Ureter (tissue), 1 donor: Measurements from ENCODE around the gene TRAPPC8. TPM values are rescaled to one million over a fixed set of nuclear protein-coding genes. Genes with fewer than 3 reads are reported as not detected.
"Not testable (repeated sequence)": the region's sequence is repeated elsewhere in the genome, so short reads cannot be mapped to it uniquely, and the experiment has no call there.

Experiments
- DNase-seq: peaks from one replicate; pipeline ENCODE4 v3.0.0-alpha.2; 2020; ENCODE audit warnings: low spot score
- total RNA-seq: library from RNA; stranded (reverse); gene quantifications from one replicate; pipeline ENCODE4 v1.2.4, GENCODE V29; 2023
- donor health status: DM: yes; HTN: yes; CAD: no.

Gene TRAPPC8, protein sequence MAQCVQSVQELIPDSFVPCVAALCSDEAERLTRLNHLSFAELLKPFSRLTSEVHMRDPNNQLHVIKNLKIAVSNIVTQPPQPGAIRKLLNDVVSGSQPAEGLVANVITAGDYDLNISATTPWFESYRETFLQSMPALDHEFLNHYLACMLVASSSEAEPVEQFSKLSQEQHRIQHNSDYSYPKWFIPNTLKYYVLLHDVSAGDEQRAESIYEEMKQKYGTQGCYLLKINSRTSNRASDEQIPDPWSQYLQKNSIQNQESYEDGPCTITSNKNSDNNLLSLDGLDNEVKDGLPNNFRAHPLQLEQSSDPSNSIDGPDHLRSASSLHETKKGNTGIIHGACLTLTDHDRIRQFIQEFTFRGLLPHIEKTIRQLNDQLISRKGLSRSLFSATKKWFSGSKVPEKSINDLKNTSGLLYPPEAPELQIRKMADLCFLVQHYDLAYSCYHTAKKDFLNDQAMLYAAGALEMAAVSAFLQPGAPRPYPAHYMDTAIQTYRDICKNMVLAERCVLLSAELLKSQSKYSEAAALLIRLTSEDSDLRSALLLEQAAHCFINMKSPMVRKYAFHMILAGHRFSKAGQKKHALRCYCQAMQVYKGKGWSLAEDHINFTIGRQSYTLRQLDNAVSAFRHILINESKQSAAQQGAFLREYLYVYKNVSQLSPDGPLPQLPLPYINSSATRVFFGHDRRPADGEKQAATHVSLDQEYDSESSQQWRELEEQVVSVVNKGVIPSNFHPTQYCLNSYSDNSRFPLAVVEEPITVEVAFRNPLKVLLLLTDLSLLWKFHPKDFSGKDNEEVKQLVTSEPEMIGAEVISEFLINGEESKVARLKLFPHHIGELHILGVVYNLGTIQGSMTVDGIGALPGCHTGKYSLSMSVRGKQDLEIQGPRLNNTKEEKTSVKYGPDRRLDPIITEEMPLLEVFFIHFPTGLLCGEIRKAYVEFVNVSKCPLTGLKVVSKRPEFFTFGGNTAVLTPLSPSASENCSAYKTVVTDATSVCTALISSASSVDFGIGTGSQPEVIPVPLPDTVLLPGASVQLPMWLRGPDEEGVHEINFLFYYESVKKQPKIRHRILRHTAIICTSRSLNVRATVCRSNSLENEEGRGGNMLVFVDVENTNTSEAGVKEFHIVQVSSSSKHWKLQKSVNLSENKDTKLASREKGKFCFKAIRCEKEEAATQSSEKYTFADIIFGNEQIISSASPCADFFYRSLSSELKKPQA (N-terminal part only)
- total RNA-seq, result 75.5 TPM

DNA sequence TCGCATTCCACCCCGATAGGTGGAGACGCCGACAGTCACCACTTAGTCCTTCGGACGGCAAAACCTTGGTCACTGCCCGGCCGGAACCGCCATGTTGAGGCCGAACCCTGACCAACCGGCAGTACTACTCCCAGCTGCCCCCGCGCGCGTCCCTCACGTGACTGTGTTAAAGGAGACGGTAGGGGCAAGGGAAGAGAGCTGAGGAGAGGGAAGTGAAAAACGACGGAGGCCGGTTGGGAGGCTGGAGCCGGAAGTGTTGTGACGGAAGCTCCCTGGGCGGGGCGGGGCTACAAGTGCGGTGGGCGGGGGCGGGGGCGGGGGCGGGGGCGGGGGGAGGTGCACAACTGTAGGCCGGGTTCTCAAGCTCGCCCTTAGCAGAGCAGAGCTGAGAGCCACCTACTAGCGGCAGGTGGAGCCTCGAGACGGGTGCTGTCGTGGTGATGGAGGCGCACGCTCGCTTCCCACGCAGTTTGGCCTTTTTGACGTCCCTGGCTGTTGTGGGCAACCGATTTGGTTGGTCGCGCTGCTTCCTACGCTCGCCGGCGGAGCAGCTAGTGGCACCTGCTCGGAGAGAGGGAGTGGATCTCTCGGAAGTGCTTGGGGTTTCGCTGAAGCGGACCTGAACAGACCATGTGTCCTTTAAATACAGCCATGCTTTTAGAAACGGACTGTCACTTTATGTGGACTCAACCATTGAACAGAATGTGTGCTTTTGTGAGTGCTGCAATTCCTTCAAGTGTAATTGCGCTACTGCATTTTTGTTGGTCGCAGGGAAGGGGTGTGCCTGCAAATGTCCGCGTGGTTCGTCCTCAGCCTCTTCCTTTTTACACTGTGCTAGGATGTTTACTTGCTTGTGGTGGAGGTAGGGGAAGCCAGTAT is at the start of gene TRAPPC8:
TSS of gene TRAPPC8 (minus strand) at position 130 of the 879 bp plus-strand sequence. CDS start 364 bp downstream, outside the sequence.
- DNase-seq, result peak; percentile 99

DNA sequence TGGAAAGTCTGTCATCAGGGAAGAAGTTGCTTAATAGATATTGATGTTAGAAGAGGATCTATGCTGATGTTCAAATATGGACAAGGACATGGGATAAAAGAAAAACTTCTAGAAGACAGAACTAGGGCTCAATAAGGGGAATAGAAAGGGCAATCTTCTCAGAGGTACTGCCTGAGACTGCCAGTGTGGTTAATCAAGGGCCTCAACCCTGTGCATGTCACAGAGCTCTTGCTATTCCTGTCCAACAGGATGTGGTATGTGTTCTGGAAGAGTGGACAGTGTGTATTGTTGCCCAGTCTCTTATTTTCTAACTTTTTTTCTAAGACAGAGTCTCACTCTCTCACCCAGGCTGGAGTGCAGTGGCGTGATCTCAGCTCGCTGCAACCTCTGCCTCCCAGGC is 47.9 kb upstream of the TRAPPC8 start:
- DNase-seq, result no peak

DNA sequence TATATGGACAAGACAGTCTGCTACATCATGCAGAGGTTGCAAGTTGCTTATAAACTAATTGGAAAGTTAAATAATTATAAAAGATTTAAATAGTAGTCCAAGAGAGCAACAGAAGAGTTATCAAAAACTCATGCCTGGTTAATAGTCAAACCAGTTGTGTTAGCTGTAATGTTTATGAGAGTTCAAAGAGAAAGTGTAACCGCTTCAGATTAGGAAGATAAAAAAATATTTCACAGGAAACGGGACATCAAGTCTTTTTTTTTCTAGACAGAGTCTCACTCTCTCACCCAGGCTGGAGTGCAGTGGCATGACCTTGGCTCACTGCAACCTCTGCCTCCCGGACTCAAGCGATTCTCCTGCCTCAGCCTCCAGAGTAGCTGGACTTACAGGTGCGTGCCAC is 41.0 kb upstream of the TRAPPC8 start:
- no peak for DNase-seq

DNA sequence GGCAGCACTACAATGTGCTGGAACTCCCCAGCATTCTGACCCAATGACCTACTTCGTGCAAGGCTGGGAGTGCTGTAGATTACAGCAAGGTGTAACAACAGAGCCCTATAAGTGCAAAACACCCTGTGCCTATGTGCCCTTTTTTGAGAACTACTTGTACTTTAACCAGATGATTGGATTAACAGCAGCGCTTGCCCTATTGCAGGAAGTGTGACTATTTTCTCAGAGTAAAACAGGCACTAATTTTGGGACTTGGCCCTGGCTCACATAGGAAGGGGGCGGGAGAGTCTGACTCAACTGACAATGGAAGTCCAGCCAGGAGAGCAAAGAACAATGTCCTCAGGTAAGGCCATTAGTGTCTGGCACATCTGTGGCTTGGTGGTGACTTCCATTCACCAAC is 40.1 kb upstream of the TRAPPC8 start:
- no peak for DNase-seq

DNA sequence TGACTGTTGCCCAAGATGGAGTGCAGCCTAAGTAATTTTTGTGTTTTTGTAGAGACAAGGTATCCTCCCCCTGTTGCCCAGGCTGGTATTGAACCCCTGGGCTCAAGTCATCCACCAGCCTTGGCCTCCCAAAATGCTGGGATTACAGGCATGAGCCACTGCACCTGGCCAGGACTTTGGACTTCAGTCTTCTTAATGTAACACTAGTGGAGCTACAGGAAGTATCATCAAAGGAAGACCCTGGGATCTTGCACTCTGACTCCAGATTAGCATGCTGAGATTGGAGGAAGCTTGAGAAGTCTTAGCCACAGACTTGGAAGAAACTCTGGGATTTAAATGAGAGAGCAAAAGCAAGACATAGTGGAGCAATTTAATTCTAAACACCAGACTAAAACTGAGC is 37.9 kb upstream of the TRAPPC8 start:
- no peak for DNase-seq

DNA sequence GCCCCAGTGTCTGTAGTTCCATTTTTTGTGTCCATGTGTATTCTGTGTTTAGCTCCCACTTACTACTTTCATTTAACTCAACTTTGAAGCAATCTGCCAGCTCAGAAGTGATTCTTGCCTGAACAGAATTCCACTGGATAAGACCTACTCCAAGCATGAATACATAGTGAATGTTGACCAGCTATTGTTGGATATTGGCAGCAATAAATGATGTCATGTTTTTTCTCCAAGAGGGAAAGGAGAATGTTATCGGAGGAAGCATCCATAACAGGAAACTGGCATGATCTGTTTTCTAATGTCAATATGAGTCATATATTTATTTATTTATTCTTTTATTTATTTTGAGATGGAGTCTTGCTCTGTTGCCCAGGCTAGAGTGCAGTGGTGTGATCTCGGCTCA is 36.8 kb upstream of the TRAPPC8 start:
- no peak for DNase-seq

DNA sequence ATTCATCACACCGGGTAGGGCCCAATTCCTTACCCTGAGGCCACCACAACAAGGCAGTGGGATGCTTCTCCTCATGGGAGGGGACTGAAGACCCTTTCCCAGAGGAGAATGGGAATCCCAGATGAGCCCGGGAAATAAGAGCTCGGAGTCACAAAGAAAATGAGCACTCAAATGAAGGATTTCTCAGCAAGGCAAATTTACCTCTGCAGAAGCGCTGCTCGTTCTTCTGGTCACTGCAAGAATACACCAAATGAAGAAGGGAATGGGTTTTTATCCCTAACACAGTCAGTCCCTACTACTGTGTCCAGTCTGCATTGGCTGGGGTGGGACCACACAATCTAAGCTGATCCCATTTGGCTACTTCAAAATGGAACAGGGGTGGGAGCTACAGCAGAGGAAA is 35.7 kb upstream of the TRAPPC8 start:
- no peak for DNase-seq

DNA sequence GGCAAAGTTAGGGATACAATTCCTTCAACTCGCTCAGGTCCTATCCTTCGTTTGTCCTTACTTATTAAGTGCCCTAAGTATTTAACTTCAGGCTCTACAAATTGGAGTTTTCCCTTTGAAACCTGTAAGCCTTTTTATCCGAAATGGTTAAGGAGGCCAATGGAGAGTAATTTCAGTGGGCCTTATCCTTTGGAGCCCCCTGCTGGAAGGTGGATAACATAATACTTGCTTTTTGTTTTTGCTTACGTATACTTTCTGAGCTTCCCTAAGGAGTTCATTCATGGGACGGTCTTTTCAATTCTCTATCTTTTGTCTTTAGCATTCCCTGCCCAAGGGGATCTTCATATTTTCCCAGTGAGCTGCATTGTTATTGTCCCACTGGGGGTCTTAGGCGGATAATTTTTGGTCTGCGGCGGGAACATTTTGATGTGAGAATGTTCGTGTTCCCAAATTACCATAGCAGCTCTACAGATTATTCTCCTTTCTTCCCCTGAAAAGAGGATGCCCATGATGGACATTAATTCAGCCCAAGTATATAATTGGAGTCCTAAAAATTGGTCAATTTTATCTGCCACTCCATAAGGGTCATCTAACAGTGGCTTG is 34.4 kb upstream of the TRAPPC8 start:
- DNase-seq, result no peak

DNA sequence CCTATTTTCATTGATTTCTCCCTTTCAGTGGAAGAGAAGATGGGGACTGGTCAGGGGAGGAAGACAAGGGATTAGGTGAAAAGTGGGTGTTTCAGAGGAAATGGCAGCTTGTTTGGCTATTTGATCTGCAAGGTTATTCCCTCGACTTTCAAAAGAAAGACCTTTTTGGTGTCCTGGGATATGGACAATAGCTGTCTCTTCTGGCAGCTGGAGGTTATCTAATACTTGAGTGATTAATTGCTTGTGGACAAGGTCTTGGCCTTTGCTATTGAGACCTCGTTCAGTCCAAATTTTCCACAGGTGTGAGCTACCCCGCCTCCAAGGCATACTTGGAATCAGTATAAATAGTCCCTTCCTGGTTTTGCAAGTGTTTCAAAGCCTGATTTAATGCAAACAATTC is 33.3 kb upstream of the TRAPPC8 start:
- DNase-seq, result no peak

DNA sequence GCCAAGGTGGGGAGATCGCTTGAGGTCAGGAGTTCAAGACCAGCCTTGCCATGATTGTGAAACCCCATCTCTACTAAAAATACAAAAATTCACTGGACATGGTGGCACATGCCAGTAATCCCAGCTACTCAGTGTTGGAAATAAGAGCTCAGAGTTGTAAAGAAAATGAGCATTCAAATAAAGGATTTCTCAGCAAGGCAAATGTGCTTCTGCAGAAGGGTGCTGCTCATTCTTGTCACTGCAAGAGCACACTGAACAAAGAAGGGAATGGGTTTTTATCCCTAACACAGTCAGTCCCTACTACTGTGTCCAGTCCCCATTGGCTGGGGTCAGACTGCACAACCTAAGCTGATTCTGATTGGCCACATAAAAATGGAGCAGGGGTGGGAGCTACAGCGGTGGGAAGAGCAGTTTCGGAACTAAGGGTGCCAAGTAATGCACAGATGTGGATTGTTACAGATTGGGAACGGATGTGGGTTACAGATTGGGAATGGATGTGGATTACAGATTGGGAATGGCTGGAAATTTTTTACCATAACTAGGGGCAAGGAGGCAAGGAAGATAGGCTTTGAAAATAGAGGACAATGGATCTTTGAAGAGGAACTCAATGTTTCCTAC is 31.1 kb upstream of the TRAPPC8 start:
- DNase-seq, result no peak

DNA sequence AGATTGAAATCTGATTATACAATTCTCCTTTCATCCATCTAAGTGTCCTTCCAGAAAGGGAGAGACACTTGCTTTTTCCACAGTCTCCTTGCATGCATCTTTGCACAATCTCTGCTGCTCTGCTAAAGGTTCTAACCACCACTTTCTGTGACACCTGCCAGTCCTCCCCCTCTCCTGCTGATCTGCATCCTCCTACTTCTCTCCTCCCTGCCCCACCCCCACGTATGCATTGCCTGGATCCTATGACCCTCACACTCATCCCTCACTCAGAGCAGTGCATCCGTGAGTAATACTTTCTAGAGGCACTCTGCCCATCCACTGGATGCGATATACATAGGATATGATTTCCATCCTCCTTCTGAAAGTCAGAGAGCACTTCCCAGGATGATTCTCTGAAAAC is 27.7 kb upstream of the TRAPPC8 start:
- no peak for DNase-seq

DNA sequence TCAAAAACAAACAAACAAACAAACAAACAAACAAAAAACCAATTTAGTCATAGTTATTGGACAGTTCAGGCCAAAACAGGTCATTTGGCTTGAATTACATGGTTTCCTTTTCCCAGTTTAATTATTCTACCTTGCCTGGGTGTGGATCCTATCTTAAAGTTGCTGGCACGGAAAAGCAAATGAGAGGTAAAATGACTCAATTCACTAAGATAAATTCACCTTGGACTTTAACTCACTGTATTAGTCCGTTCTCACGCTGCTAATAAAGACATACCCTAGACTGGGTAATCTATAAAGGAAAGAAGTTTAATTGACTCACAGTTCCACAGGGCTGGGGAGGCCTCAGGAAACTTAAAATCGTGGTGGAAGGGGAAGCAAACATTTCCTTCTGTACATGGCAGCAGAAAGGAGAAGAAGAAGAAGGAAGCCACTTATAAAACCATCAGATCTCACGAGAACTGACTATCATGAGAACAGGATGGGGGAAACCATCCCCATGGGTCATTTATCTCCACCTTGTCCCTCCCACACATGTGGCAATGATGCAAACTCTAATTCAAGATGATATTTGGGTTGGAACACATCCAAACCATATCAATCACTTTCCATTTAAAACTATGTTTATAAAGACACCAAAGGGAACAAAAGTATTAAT is 22.5 kb upstream of the TRAPPC8 start:
- no peak for DNase-seq

DNA sequence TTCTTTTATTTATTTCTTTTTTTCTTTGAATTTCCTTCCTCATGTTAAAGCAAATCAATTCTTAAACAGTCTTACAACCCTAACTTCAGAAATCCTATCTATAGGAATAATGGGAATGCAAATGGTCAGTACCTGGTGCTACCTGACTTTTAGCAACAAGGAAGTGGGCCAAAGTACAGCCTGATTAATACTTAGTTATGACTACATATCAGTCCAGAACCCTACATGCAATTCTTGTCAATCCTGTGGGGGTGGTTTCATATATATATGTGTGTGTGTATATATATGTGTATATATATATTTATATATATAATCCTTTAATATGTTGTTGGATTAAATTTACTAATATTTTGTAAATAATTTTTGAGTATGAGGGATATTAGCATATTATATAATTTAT is 14.8 kb upstream of the TRAPPC8 start:
- no peak for DNase-seq

DNA sequence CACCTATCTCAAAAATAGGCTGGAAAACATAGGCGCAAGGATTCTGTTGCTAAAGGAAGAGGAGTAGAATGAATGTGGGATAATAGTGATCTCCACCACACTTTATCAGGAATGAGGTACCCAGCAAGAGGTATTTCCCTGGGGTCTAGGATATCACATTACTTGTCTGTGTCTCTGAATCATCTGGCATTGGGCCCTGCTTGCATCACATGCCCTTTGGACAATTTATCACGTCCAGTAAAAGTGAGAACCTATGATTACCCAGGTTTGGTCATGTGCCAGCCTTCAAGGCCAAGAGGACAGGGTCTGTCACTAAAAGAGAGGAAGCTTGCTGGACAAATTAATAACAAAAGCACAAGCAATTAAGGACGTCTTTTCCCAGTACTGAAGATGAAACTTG is 11.4 kb upstream of the TRAPPC8 start:
- DNase-seq, result no peak

DNA sequence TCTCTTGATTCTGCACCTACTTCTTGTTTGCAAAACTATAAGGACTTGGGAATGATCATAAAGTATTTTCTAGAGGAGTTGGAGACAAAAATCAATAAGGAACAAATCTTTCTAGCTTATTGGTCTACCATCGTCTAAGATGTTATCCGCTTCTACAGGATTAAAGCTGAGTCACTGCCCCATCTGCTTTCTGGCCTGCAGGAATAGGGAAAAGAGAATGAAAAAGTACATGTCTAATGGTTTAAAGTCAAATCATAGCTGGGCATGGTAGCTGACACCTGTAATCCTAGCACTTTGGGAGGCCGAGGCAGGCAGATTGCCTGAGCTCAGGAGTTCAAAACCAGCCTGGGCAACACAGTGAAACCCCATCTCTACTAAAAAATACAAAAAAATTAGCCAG is 10.8 kb upstream of the TRAPPC8 start:
- not testable (repeated sequence) for DNase-seq

DNA sequence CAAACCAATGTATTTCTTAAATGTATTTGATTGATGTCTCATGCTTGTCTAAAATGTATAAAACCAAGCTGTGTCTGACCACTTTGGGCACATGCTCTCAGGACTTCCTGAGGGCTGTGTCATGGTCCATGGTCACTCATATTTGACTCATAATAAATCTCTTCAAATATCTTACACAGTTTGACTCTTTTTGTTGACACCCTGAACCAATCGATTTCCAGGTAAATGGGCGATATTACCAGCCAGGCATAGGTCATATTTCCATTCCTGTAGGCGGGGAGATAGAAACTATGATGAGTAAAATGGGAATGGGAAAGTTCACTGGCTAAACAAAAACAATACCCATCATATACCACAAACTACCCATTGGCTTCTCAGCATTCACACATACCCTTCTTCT is 9.3 kb upstream of the TRAPPC8 start:
- no peak for DNase-seq

DNA sequence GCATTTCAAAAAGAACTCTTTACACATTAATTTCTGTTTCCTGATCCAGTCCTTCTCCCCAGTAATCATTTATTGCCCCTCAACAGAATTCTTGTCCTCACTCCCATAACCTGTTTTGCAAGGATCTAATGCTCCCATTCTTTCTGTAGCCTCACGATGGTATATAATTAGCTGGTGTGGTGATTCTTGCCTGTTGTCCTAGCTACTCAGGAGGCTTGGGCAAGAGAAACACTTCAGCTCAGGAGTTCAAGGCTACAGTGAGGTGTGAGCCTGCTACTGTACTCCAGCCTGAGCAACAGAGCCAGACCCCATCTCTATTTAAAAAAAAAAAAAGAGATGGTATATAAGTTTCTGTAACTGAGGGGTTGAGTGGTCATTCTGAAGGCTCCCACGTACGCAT is 7.7 kb upstream of the TRAPPC8 start:
- DNase-seq, result no peak

DNA sequence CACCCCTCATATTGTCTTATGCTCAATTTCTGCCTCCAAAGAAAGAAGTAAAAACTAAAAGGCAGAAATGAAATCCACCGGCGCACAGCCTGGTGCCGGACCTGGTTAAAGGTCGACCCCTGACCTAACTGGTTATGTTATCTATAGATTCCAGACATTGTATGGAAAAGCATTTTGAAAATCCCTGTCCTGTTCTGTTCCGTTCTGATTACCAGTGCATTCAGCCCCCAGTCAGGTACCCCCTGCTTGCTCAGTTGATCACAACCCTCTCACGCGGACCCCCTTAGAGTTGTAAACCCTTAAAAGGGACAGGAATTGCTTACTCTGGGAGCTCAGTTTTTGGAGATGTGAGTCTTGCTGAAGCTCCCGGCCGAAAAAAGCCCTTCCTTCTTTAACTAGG is 5.4 kb upstream of the TRAPPC8 start:
- not testable (repeated sequence) for DNase-seq

DNA sequence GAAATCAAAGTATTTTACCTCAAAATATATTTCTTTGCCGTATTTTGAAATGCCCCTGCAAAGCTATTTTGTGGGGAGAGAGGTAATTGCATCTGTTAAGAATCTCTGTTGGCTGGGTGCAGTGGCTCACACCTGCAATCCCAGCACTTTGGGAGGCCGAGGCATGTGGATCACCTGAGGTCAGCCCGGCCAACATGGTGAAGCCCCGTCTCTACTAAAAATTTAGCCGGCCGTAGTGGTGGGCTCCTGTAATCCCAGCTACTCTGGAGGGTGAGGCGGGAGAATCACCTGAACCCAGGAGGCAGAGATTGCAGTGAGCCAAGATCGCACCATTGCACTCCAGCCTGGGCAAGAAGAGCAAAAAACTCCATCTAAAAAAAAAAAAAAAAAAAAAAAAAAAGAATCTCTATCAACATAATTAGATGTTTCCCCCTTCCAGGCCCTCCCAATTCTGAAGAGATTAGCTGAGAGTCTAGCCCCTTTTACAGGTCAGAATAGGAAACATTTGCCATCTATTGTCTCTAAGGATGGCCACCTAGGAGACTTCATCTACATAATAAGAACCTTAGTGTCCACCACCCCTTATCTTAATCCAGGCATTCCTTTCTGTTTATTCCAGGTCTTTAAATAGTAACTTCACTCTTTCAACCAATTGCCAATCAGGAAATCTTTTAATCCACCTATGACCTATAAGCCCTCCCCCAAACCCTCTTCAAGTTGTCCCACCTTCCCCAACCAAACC is 3.5 kb upstream of the TRAPPC8 start:
- DNase-seq, result no peak
